CD4-positive, alpha-beta T cell treated with Interleukin-2 at 100 ng/mL for 4 hours (primary cell): ENCODE measurements around the gene OGA.

ENCODE experiments used
- DNase-seq: peaks from one replicate; pipeline ENCODE4 v3.0.0-alpha.2; 2020; ENCODE audit warnings: low spot score

OGA gene

DNA sequence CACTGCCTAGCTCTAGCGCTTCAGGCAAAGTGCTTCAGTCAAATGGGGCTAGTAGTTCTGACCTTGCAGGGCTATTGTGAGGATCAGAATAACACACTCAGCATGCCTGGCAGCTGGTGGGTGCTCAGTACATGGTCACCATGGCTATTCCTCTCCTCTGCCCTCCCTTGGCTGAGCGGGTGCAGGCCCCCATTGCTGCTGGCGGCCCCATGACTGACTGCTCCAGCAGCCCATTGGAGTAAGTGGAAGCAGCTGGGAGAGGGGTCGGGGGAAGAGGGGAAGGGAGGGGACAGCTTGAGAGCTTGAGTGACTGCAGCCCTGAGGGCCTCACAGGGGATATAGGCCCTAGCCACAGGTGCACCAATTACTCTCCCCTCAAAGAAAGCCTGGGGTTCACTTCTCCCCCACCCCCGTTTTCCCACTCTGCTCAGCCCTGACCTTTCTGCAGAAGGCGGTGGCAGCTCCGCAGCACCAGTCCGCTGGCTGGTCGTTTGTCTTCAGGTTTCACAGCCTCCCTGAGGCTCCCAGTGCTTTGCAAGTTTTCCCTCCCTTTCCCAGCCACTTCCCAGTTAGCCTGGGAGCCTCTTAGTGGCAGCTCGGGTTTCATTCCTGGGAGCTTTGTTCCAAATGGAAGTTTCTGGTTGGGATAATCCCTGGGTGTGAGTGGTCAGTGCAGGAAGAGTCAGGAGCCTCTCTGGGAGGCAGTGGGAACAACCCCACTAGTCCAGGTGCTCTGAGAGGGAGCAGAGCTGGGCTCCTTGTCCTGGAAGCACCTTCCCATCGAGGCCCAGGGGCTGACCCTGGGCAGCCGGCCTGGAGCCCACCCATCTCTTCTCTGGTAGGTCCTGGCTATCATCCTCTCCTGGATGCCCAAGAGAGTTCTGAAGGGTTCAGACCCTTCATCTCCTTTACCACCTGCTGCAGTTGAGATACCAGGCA lies 58.7 kb downstream of the OGA start:
- DNase-seq: no peak

DNA sequence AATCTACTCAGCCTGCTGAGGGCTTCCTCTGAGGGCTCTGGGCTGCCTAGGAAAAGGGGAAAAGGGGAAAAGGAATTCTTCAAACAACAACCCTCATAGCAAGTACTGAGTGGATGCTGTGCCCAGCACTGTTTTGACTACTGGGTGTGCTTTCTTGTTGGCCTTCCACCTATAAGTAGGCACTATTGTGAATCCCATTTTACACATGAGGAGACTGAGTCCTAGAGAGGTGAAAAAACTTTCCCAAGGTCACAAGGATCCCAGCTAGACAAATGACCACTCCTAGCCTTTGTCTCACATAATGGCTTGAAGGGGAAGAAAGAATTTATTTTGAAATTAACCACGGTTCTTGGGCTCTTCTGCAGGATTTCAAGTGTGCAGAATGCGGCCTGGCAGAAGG lies 59.4 kb downstream of the OGA start:
- no peak for DNase-seq

DNA sequence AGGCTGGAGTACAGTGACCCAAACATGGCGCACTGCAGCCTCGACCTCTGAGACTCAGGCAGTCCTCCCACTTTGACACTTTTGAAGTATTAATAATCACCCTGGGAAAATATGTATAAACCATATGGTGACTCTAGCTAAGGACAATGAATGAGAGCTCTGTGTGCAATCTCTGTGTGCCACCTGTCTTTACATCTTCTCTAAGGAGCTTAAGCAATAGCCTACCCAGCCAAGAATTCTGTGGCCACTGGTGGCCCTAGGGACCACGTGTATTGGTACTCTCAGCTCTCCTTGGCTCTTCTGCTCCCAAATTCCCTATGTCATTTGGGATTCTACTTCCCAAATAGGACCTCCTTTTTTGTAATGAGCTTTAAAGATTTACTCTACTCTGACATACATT lies 66.0 kb downstream of the OGA start:
- no peak for DNase-seq

DNA sequence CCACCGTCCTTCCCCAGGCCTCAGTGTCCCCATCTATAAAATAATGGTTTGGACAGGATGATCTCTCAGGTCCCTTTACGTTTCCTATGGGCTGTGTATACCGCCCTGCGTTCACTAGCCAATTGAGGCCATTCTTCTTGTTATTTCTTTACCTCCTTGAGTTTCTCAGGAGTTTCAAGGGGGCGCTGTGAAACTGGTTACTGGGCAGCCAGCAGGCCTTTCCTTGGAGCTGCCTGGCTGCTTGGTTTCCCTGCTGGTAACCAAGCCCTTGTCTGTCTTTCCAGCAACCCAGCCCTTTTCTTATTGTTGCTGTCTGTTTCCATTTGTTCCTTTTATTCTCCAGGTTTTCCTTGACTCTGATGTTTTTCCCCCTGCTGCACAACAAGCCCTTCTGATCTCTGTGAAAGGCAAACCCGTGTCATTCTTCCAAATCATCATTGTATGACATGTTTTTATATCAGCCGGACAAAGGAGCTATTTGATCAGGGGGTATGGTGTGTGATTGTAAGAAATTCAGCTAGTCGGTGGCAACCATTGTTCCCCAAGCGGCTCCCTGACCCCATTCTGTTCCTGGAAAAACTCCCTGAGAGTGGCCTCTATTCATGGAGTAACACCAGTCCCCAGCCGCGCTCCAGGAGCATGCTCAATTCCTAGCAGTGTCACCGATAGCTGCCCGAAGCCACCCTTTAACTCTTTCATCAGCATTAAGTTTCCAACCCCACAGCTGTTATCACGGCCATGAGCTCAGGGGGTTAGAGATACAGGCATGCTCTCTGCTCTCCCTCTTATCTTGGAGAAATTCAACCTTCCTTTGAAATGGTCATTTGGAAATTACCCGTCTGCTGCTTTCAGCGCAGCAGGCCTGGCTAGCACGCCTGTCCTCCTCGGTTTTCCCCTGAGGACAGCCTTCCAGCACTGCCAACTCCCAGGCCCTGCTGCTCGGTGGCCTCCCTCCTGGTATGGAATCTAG lies 68.9 kb downstream of the OGA start:
- no peak for DNase-seq

DNA sequence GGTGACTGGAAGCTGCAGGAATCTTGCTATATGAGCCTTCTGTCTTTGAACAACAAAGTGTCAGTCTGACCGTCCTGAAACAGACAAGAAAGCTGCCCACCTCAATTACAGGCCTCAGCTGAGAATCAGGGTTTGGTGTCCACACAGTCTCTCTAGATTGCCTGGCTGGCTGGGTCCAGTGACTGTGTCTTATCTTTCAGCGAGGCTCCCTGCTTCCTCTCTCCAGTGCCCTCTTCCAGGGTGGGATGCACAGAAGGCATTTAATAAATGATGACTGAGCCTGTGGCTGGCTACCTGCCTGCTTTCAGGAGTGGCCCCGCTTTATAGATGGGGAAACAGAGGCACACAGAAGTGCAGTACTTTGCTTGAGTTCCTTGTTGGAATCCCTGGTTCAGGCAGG lies 69.7 kb downstream of the OGA start:
- no peak for DNase-seq

DNA sequence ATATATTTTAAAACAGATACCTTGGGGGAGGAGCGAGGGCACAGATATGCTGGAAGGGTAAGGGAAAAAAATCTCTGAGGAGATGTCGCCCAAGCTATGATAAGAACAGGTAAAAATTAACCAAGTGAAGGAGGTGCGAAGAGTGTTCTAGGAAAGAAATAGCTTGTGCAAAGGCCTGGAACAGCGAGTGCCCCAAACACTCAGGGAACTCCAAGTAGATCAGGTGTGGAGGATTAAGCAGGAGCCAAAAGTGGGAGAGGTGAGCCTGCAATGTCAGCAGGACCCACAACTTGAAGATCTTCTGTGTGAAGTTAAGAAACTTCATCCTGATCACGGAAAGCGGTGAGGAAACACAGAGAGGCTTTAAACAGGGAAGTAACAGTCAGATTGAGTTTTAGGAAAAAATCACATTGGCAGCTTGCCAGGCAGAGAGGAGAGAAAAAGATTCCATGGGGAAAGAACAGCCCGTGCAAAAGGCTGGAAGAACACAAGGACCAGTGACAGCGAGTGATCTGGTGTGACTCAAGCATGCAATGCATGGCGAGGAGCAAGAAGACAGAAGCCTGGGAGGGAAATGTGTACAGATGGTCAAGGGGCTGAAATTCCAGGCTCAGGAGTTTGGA lies 73.1 kb downstream of the OGA start:
- no peak for DNase-seq

DNA sequence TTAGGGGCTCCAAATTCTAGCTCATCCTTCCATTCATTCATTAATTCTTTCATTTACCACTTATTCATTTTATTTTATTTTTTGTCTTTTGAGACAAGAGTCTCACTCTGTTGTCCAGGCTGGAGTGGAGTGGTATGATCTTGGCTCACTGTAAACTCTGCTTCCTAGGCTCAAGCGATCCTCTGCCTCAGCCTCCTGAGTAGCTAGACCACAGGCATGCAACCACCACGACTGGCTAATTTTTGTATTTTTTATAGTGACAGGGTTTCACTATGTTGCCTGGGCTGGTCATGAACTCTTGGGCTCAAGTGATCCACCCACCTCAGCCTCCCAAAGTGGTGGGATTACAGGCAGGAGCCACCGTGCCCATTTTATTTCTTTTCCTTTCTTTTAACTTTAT lies 74.0 kb downstream of the OGA start:
- no peak for DNase-seq

DNA sequence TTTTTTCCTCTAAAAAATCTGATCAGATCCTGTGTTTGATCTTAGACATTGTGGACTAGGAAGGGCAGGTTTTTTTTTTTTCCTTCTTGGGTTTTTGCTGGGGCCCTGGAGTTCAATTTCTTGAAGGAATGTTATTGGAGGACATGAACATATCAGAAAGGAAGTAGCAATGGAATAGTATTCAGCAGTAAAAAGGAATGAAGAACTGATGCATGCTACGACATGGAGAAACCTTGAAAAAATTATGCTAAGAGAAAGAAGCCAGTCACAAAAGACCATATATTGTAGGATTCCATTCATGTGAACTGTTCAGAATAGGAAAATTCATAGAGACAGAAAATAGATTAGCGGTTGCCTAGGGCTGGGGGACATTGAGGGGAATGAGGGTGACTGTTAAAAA lies 76.3 kb downstream of the OGA start:
- DNase-seq: no peak

DNA sequence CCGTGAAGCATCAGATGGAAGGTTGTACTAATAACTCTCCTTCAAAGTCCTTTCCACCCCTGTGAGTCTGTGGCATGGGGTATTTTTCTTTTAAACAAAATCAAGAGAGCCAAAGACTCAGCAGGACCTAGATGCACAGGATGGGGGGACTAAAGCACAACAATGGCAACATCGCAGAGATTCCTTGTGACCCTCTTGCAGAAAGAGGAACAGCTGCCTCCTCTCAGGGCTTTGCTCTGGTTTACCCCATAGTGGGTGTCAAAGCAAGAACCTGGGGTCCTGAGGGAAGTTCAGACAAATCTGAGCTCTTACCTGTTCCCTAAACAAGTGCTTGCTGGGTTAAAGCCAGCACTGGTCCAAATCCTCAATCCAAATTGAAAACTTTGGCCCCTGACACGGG lies 81.6 kb downstream of the OGA start:
- no peak for DNase-seq
